Measurements from ENCODE around the gene NCR3LG1. TPM values are rescaled to one million over a fixed set of nuclear protein-coding genes. Genes with fewer than 3 reads are reported as not detected.

NCR3LG1 gene
- total RNA-seq, 4 donors from 2014 or later, result 4.6 to 6.5 (median 5.3) TPM

- no peak overlapping the region for H3K4me3 ChIP-seq (ENCODE audit: low read depth, poor library complexity, severe bottlenecking)
- intact Hi-C loops (cut with DNase I; ENCODE audit: low total_unique reads), result no loop called here
- no peak for DNase-seq (ENCODE audit: low spot score in 2 of 2)
- WGBS, 2 donors, result 90 to 94% methylated on average over 17 to 22 of the region's 22 CpGs
- TF ChIP-seq CTCF (IDR thresholded peaks at IDR 0.05) (no peak), POLR2A (IDR thresholded peaks at IDR 0.05) (no peak)
Measured at GRCh38 chr11:17396598-17397310, 45.2 kb downstream of the NCR3LG1 start.

- DNase-seq (ENCODE audit: low spot score in 2 of 2), result no peak
- WGBS, 2 donors, result 91 to 95% methylated on average over 8 to 14 of the region's 14 CpGs
- TF ChIP-seq CTCF (IDR thresholded peaks at IDR 0.05) (no peak), POLR2A (IDR thresholded peaks at IDR 0.05) (no peak)
- intact Hi-C loops (cut with DNase I; ENCODE audit: low total_unique reads), result no loop called here
- H3K4me3 ChIP-seq (ENCODE audit: low read depth, poor library complexity, severe bottlenecking), result no peak overlapping the region
Measured at GRCh38 chr11:17397311-17398002, 45.9 kb downstream of the NCR3LG1 start.

GRCh38 chr11:17399236-17399635 is 47.6 kb downstream of the NCR3LG1 start:
- no peak for DNase-seq (ENCODE audit: low spot score in 2 of 2)
- intact Hi-C loops (cut with DNase I; ENCODE audit: low total_unique reads), result no loop called here
- H3K4me3 ChIP-seq (ENCODE audit: low read depth, poor library complexity, severe bottlenecking), result no peak overlapping the region
- no peak for TF ChIP-seq POLR2A (IDR thresholded peaks at IDR 0.05)
- TF ChIP-seq CTCF (IDR thresholded peaks at IDR 0.05), result no peak

GRCh38 chr11:17400048-17400775 is 48.6 kb downstream of the NCR3LG1 start:
- 85% methylated on average over 19 of the region's 19 CpGs for WGBS, 2 donors
- intact Hi-C loops (cut with DNase I; ENCODE audit: low total_unique reads), result no loop called here
- TF ChIP-seq POLR2A (IDR thresholded peaks at IDR 0.05) (no peak), CTCF (IDR thresholded peaks at IDR 0.05) (no peak)

GRCh38 chr11:17401316-17401715 is 49.7 kb downstream of the NCR3LG1 start:
- no peak overlapping the region for H3K4me3 ChIP-seq (ENCODE audit: low read depth, poor library complexity, severe bottlenecking)
- WGBS, 2 donors, result 87 to 93% methylated on average over 2 of the region's 2 CpGs
- intact Hi-C loops (cut with DNase I; ENCODE audit: low total_unique reads), result no loop called here
- no peak for DNase-seq (ENCODE audit: low spot score in 2 of 2)
- TF ChIP-seq POLR2A (IDR thresholded peaks at IDR 0.05), result no peak

More at GRCh38 chr11:17400048-17400775, 48.6 kb downstream of the NCR3LG1 start:
- DNase-seq (ENCODE audit: low spot score in 2 of 2), result no peak
- H3K4me3 ChIP-seq (ENCODE audit: low read depth, poor library complexity, severe bottlenecking), result no peak overlapping the region

- DNase-seq (ENCODE audit: low spot score in 2 of 2), result no peak
- intact Hi-C loops (cut with DNase I; ENCODE audit: low total_unique reads), result no loop called here
- no peak overlapping the region for H3K4me3 ChIP-seq (ENCODE audit: low read depth, poor library complexity, severe bottlenecking)
- WGBS, 2 donors, result 76 to 79% methylated on average over 8 of the region's 8 CpGs
- TF ChIP-seq CTCF (IDR thresholded peaks at IDR 0.05) (no peak), POLR2A (IDR thresholded peaks at IDR 0.05) (no peak)
Measured at GRCh38 chr11:17401841-17402240, 50.2 kb downstream of the NCR3LG1 start.
